Ureter (tissue), 1 donor: ENCODE data around the gene IBA57. TPM values are rescaled to one million over a fixed set of nuclear protein-coding genes. Genes with fewer than 3 reads are reported as not detected.

Source experiments
- DNase-seq: peaks from one replicate; pipeline ENCODE4 v3.0.0-alpha.2; 2020; ENCODE audit warnings: low spot score
- total RNA-seq: library from RNA; stranded (reverse); gene quantifications from one replicate; pipeline ENCODE4 v1.2.4, GENCODE V29; 2023
- donor health status: DM: yes; HTN: yes; CAD: no.

The IBA57 gene
- total RNA-seq: 11.5 TPM

DNA sequence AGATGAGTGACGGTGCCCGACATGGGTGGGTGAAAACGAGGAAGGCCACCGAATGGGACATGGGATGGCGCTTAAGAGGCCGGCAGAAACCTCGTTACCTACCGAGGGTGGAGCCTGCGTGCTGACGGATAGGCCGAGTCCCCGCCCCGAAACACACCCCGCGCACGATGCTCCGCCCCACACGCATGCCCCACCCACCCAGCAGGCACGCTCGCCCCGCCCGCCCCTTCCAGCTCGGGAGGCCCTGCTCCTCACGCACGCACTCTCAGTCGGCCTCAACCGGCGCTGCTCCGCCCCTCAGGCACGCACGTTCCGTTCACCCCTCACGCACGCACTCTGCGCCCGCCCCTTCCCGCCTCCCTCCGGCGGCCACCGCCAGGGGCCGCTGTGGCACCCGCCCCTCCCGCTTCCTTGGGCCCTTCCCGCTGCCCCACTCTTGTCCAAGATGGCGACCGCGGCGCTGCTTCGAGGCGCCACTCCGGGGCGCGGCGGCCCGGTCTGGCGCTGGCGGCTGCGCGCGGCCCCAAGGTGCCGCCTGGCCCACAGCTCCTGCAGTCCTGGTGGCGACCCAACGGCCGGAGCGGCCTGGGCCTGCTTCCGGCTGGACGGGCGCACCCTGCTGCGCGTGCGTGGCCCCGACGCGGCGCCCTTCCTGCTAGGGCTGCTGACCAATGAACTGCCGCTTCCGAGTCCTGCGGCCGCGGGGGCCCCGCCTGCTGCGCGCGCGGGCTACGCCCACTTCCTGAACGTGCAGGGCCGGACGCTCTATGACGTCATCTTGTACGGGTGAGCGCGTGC, at the start of gene IBA57:
Gene IBA57, plus strand, starts transcription at position 433 of the 798 bp plus-strand sequence. Its CDS starts 13 bp downstream, at position 446.
- peak; percentile 100 for DNase-seq

DNA sequence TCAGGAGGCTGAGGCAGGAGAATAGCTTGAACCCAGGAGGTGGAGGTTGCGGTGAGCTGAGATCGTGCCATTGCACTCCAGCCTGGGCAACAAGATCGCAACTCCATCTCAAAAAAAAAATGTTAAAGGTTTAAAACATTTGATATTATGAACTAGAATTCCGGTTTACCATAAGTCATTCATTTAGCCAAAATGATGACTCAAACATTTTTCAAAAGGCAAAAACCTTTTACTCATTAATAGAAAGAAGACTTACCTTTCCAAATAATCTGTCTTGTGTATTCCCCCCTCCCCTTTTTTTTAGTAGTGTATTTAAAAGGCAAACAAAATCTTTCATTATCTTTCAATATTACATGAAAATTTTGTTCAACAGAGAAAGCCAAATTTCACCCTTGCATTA, 48.3 kb upstream of the IBA57 start:
- no peak for DNase-seq

DNA sequence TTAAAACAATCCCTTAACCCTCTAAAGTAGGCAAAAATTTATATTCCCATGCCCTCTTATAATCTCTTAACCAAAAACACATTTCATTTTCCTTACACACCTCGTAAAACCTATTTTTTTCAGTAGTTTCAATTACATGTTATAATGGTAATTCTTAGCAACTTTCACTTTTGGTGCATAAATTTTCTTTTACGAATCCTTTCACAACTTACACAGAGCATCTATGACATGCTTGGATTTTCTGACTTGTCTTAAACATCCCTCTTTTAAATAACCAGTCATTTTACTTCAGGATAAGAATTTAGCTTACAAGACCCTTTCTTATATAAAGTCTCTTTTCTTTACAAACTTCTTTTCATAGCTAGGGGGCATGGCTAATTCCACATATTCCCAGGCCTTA, 47.6 kb upstream of the IBA57 start:
- no peak for DNase-seq

DNA sequence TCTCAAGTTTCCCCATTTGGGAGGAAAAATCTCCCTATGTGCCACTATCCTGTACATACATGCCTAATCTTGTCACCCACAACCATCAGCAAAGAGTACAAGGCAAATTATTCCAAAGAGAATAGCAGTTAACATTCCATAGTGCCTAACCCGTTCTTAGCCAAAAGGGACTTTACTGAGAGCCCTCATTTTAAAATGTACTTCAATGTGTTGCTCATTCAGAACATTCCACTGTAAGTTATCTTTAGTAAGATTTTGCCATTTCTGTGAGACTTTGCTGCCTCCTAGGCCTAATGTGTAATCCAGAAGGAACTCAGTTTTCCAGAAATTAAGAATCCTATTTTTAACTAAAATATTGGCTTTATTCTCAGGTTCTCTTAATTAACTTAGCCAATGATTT, 45.3 kb upstream of the IBA57 start:
- no peak for DNase-seq

DNA sequence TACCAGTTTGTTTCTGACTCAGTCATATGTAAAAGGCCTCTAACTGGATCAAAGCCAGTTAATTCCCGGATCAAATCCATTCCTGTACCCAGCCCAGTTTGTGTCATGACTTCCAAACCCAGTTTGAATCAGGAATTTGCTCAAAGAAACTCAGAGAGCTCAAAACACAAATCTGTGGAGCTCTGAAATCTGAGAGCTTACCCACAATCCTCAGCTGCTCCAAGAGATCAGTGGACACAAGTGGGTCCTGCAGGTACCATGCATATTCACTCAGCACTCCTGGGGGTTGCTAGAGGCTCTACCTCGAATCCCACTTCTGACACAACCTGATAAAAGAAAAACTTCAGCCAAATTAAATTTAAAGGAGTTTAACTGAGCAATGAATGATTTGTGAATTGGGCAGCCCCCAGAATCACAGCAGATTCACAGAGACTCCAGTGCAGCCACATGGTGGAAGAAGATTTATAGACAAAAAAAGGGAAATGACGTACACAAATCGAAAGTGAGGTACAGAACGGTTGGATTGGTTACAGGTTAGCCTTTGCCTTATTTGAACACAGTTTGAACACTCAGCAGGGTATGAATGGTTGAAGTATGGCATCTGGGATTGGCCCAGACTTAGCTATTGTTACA, 44.6 kb upstream of the IBA57 start:
- DNase-seq: no peak

DNA sequence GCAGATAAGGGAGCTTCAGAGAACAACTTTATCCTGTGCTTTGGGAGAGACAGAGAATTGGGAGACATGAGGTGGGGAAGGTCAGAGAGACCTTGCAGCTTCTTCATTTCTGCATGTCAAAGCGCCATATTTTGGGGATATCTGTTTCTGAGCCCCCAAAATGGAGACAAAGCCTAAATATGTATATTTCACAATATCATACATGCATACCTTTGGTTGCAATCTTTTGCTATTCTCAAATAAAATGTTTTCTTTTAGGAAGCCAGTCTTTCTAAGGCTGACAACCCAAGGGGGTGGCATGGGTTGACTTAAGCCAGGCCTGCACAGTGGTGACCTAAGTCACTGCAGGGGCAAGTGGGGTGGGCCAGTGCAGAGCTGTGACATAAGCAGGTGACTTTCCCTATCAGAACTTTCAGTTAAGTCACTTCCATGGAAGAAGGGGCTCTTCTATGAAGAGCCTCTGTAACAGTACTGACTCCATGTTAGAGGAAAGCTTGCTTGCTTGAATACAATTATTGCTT, 42.6 kb upstream of the IBA57 start:
- no peak for DNase-seq

DNA sequence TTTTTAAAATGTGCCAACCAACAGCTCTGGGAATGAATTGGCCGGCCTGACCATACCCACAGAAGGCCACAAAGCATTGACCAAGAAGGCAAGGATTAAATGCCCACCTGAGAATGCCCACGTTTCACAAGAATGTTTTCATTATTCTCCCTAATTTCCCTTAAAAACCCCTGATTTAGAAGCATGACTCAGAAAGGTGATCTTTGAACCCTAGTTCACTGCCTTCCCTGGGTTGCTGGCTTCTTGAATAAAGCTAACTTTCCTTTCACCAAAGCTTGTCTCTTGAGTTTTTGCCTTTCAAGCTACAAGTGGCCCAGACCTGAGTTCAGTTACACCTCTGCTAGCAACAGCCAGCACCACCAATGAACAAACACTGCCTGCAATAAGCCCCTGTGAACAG, 42.1 kb upstream of the IBA57 start:
- no peak for DNase-seq

DNA sequence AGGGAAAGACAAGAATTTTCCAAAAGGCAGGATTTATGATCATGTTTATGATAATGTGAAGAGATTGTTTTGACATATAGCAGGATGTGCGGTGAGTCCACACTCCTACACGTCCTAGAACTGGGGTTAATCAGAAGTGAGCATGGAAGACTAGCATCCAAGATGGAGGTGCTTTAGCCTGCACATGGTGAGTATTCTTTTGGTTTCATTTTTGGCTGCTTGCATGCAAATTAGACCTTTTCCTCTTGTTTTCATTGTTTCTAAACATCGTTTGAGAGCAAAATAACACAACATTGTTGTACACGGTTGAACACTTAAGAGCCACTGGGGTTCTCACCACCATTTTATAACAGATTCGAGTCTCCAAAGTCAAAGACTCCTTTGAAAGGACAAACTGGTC, 40.4 kb upstream of the IBA57 start:
- no peak for DNase-seq

DNA sequence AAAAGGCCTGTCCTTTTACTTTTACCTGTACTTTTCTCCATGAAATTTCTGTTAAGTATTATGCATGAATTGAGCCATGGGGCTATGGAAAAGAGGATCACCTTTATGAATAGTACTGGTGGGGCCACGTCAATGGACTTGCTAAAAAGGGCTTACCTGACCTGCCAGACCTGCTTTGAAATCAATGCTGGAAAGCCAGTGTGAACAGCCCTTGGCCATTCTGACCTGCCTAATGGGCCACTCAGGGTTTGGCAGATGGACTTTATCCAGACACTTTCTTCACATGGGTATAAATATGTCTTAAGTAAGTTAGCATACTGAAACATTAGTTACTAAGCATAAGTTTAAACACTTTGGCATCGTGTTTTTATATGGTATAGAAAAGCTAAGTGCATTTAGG, 33.8 kb upstream of the IBA57 start:
- no peak for DNase-seq

DNA sequence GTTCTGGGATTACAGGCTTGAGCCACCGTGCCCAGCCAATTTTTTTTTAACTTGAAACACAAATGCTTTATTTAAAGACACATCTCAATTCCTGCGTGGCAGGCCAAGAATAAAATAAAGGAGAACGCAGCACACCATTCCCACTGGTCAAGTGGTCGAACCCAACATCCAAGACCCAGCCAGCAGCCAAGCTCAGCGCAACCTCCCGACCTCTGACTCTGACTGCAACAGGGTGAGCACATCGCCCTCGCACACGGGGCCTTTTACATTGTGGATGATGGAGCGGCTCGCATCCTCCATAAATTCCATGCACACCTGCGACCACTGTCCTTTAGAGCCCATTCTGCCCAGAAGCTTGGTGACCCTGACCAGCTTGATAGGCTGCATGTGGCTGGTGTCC, 31.0 kb upstream of the IBA57 start:
- no peak for DNase-seq

DNA sequence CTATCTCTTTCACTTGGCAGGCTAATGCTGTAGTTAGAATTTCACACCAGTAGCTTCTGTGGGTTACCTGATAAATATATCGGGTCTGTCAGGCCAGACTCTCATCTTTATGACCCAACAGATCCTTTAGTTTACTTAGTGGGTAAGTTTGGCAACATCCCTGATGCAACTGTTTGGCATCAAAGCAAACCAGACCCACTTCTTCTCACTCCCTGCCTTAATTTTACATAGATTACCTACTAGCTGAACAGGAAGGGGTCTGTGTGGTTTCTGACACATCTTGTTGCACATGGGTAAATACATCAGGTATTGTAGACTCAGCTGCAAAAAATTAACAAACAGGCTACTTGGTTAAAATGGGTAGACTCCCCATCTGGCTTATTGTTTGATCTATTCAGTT, 28.7 kb upstream of the IBA57 start:
- no peak for DNase-seq

DNA sequence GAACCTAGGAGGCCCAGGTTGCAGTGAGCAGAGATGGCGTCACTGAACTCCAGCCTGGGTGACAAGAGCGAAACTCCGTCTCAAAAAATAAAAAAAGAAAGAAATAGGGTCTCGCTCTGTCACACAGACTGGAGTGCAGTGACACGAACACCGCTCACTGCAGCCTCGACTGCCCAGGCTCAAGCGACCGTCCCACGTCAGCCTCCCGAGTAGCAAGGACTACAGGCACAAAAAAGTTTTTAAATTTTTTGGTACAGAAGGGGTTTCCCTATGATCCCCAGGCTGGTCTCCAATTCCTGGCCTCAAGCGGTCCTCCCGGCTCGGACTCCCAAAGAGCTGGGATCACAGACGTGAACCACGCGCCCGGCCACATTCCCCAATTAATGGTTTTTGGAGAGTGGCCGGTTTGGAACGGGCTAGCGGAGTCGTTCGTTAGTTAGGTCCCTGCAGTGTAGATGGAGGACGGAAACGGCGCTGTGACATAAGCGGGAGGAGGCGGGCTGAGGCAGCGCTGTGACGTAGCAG, 26.1 kb upstream of the IBA57 start:
- DNase-seq: no peak

DNA sequence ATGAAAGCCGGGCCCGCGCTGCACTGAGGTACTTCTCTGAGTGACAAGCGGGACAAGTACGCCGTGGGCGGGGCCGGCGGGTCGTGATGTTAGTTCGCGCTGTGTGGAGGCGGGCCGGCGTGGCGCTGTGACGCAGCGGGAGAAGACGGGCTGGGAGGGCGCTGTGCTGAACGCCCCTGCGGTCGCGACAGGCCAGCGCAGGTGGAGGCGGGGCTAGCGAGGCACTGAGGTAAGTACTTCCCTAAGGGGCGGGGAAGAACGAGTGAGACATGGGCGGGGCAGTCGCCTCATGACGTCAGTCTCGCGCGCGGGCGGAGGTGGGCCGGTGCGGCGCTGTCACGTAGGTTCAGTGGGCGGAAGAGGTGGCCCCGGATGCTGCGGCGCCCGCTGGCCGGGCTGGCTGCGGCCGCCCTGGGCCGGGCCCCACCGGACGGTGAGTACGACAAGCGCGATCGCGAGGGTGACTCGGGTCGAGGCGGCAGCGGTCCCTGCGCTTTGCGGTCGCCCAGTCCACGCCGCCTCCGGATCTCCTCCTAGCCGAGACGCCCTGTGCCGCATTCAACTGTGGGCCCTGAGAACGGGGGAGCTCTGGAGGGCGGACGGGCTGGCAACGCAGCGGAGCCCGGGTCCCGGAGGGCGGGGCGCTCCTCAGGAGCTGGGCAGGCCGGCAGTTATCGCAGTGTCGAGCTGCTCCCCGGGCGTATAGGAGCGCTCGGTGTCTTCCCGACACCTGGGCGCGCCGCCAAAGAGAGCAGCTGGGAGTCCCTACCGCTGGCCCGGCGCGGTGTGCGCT, 25.5 kb upstream of the IBA57 start, which contains the start of gene GUK1:
Gene GUK1, plus strand, starts transcription at position 349 of the 793 bp plus-strand sequence. Its CDS starts 24 bp downstream, at position 373.
- DNase-seq: peak; percentile 100

DNA sequence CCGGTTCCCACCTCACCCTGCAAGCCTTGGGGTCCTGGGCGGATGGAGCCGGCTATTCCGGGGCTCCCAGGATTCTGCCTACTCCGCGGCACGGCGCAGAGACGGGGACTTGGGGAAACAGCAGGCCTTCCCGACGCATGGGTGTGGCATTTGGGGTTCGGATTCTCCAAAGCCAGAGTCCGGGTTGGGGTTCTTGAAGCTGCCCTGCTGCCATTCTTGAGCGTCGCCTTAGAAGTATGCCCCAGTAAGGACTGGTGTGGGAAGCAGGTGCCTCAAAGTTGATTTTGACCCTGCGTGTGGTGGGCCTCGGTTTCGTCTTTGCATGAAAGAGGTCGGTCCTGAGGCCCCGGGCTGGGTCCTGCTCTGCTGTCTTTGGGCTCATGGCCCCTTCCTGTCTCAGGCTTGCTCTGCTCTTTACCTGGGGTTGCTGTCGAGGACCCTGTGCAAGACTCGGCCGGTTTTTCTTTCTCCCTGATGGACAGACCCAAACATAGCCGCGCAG, 24.8 kb upstream of the IBA57 start:
- DNase-seq: no peak

DNA sequence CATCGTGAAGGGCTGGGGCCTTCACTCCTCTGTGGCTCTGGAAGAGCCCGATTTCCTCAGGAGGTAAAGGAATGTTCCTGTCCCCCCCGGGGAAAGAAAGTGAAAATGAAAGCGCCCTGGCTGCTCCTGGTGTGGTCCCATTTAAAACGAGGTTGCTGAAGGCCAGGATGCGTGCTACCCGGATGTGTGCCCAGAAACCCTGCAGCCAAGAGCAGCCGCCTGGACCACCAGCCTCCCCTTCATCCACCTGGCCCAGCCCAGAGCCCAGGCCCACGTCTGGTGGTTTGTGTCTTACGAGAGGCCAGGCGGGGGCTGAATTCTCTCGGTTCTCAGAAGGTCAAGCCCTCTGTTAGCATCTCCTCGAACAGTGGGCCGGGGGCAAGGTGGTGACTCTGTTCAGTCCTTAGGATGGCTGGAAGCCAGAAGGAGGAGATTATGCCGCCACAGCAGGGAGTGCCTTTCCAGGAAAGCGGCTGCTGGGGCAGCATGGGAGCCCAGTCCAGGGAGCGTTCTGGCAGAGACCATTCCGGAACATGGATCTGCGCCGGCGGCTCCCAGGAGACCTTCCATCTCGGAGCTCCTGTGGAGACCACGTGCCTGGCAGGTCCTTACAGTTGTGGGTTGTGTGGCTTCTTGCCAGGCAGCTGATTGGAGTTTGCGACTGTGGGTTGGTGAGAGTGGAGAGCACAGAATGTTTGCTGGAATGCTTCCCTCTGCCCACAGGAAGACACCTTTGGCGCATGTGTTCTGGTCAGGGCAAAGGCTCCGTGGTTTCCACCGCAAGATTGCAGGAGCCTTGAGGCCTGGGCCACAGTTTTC, 24.2 kb upstream of the IBA57 start:
- peak; percentile 48 for DNase-seq

DNA sequence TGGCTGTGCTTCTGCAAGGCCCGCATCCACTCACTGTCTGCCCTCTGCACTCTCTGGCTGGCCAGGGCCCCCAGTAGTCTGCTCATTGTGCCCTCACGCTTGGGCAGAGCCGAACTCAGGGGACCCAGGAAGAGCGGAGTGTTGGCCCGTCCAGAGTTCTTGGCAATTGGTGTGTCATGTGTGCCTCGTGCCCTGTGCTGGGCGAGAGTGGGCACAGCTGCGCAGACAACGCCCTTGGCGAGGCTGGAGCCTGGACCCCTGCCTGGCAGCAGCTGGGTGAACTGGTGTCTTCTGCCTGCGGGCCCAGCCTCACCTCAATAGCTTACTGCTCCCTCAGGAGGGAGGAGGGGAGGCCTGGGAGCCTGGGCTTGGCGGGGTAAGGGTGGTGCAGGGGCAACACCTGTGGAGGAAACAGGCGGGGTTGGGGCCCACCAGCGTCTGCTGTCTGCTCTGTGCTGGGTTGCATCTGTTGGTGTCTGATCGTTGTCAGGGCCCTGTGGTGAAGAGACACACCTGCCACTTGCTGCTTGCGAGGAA, 23.4 kb upstream of the IBA57 start:
- peak; percentile 48 for DNase-seq

DNA sequence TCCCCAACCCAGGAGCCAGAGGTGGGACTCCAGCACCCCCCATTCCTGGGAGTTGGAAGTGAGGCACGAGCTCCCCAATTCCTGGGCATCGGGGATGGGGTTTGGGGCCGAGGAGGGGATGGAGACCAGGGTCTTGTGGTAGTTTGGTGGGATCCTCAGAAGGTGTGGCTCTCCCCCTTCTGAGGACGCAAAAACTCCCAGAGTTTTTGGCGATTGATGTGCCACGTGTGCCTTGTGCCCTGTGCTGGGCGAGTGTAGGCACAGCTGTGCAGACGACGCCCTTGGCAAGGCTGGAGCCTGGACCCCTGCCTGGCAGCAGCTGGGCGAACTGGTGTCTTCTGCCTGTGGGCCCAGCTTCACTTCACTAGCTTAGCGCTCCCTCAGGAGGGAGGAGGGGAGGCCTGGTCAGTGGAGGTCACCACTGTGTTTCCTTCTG, 22.9 kb upstream of the IBA57 start:
- peak; percentile 43 for DNase-seq

DNA sequence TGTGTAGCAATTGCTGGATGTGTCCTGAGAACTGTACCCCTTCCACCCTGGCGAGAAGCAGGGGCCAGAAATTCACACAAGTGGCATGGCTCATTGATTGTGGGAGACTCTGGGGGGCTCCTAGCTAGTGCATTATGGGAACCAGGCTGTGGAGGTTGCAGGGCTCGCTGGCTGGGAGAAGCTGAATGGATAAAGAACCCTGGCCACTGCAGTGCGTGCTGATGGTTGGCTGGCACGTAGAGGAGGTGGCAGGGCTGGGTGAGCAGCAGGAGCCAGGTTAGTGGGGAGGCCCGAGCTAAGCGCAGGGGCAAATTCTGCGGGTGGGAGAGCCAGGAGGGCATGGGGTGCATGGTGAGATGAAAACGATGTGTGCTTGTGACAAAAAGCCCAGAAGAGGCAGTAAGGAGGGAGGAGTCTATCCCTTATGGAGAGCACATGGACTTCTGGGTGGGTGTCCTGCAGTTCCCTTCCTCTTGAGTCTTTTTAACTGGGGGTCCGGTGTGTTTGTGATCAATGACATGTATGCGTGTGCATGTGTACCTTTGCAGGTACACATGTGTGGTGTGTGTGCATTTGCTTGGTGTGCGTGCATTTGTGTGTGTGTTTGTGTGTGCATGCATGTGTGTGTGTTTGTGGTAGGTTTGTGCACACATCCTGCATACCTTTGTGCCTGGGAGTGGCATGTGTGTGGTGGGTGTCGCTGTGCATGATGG, 22.0 kb upstream of the IBA57 start:
- DNase-seq: no peak

DNA sequence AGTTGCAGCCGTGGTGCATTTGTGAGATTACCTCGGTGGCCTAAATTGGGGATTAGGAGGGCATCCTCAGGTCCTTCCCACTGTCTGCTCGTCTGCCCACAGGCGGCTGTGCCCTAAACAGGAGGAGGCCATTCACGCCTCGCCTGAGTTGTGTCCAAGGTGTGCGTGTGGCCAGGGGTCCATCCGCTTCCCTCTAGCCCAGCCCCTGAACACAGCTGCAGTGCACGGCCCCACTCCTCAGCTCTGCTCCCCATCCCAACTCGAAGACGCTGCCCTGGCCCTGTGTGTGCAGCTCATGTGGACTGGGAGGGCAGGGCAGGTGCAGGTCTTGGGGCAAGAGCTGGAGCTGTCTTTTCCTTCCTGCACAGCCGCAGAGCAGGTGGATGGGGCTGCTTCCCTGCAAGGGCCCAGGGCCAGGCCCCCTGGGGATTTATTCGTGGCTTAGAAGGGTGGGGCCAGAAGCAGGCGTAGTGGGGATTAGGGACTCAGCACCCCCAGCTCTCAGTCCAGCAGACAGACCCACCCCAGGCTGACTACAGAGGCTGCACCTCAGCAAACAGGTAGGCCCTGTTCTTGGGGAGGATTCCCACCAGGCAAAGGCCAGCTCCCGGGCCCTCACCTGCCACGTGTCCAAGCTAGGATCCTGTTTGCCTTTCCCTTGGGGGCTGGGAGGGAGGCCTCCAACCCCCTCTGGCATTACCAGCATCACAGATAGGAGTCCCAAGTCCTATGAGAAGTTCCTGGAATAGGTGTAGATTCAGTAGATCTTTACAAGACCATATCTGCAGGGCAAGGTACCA, 21.2 kb upstream of the IBA57 start:
- DNase-seq: peak; percentile 41
